ENCODE results near the gene GNB1L. TPM values are rescaled to one million over a fixed set of nuclear protein-coding genes. Genes with fewer than 3 reads are reported as not detected.

GNB1L gene
- polyA plus RNA-seq, 1 experiment = 3.6 TPM

GRCh38 chr22:19818324-19819207 is 36.1 kb downstream of the GNB1L start:
- POLR2A ChIA-PET = no interaction called here
- CTCF ChIA-PET = no interaction called here
- TF ChIP-seq CTCF (IDR thresholded peaks at IDR 0.05; ENCODE audit: insufficient read depth, low read depth, low read length) = no peak
- no peaks in the 10 kb centered on the region for H3K27me3 ChIP-seq (ENCODE audit: control insufficient read depth, insufficient read depth, low read length)
- no peak overlapping the region for H3K4me3 ChIP-seq (ENCODE audit: low read depth, low read length)
- DNase-seq (ENCODE audit: low read depth) = no peak
- no peaks in the 10 kb centered on the region; the same call in none of the 2 replicates for H3K36me3 ChIP-seq (ENCODE audit: control insufficient read depth, insufficient read depth, low read length)

- ChIA-PET POLR2A (no interaction called here), CTCF (no interaction called here)
- no peak for DNase-seq (ENCODE audit: low read depth)
- H3K36me3 ChIP-seq (ENCODE audit: control insufficient read depth, insufficient read depth, low read length) = no peaks in the 10 kb centered on the region; the same call in 1 of the 2 replicates
- no peak for TF ChIP-seq CTCF (IDR thresholded peaks at IDR 0.05; ENCODE audit: insufficient read depth, low read depth, low read length)
- no peak overlapping the region for H3K4me3 ChIP-seq (ENCODE audit: low read depth, low read length)
- no peaks in the 10 kb centered on the region for H3K27me3 ChIP-seq (ENCODE audit: control insufficient read depth, insufficient read depth, low read length)
Observed at GRCh38 chr22:19816372-19817119, 38.1 kb downstream of the GNB1L start.

- ChIA-PET CTCF (no interaction called here), POLR2A (no interaction called here)
- no peak for TF ChIP-seq CTCF (IDR thresholded peaks at IDR 0.05; ENCODE audit: insufficient read depth, low read depth, low read length)
- Histone ChIP-seq H3K4me3 (ENCODE audit: low read depth, low read length) (no peak overlapping the region), H3K36me3 (ENCODE audit: control insufficient read depth, insufficient read depth, low read length) (no peaks in the 10 kb centered on the region), H3K27me3 (ENCODE audit: control insufficient read depth, insufficient read depth, low read length) (no peaks in the 10 kb centered on the region)
- no peak for DNase-seq (ENCODE audit: low read depth)
Observed at GRCh38 chr22:19815823-19816290, 38.8 kb downstream of the GNB1L start.

GRCh38 chr22:19815093-19815822 is 39.4 kb downstream of the GNB1L start:
- Histone ChIP-seq H3K4me3 (ENCODE audit: low read depth, low read length) (no peak overlapping the region), H3K27me3 (ENCODE audit: control insufficient read depth, insufficient read depth, low read length) (no peaks in the 10 kb centered on the region), H3K36me3 (ENCODE audit: control insufficient read depth, insufficient read depth, low read length) (no peaks in the 10 kb centered on the region)
- no peak for DNase-seq (ENCODE audit: low read depth)
- no peak for TF ChIP-seq CTCF (IDR thresholded peaks at IDR 0.05; ENCODE audit: insufficient read depth, low read depth, low read length)
- CTCF ChIA-PET = interaction anchor here (0.6 kb wide), 1 partner anchor 115 kb away, joined by 6 read pairs; no protein-coding TSS in a partner anchor
- POLR2A ChIA-PET = no interaction called here

Data from BJ (cell line).